ENCODE measurements around the gene WASF3.

DNA sequence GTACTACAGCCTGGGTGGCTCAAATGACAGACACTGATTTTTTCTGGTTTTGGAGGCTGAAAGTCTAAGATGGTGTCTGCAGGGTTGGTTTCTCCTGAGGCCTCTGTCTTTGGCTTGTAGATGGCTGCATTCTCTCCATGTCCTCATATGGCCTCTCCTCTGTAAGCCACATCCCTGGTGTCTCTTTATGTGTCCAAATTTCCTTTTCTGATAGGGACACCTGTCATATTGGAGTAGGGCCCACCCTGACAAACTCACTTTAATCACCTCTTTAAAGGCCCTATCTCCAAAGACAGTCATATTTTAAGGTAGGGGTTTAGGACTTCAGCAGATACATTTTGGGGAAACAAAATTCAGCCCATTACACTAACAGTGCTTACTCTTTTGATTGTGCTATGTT lies 32.0 kb upstream of the WASF3 start:
- TF ChIP-seq ZNF274 (IDR thresholded peaks at IDR 0.05; ENCODE audit: low read depth, low read length) (no peak), SUZ12 (IDR thresholded peaks at IDR 0.05; ENCODE audit: extremely low read depth, insufficient read depth, insufficient read length) (no peak), YY1 (IDR thresholded peaks at IDR 0.05; ENCODE audit: insufficient read depth, insufficient read length) (no peak)
